Superior temporal gyrus (tissue), 1 donor: ENCODE measurements around the gene IFFO2.

Source experiments
- DNase-seq: peaks from one replicate; pipeline ENCODE4 v3.0.0-alpha.2; 2016; ENCODE audit errors: extremely low spot score

Gene IFFO2

GRCh38 chr1:18972531-18972930, 16.1 kb upstream of the IFFO2 start:
- peak; percentile 28 for DNase-seq

GRCh38 chr1:18970762-18971161, 14.3 kb upstream of the IFFO2 start:
- no peak for DNase-seq

GRCh38 chr1:18970358-18970757, 13.9 kb upstream of the IFFO2 start:
- DNase-seq, result no peak

GRCh38 chr1:18967066-18967690, 10.7 kb upstream of the IFFO2 start:
- DNase-seq, result no peak

GRCh38 chr1:18965206-18966173, 9.0 kb upstream of the IFFO2 start:
- no peak for DNase-seq

GRCh38 chr1:18963968-18964367, 7.5 kb upstream of the IFFO2 start:
- DNase-seq, result no peak

GRCh38 chr1:18962855-18963737, 6.6 kb upstream of the IFFO2 start:
- DNase-seq, result no peak

GRCh38 chr1:18962121-18962721, 5.7 kb upstream of the IFFO2 start:
- DNase-seq, result no peak

GRCh38 chr1:18960821-18961220, 4.3 kb upstream of the IFFO2 start:
- DNase-seq, result no peak

- no peak for DNase-seq
Observed at GRCh38 chr1:18960409-18960808, 3.9 kb upstream of the IFFO2 start.

- DNase-seq, result no peak
Observed at GRCh38 chr1:18959591-18959990, 3.1 kb upstream of the IFFO2 start.

GRCh38 chr1:18957532-18958300, 1.2 kb upstream of the IFFO2 start:
- no peak for DNase-seq

- no peak for DNase-seq
Observed at GRCh38 chr1:18957136-18957521, 653 bp upstream of the IFFO2 start.

GRCh38 chr1:18955441-18956192, 859 bp downstream of the IFFO2 start:
- DNase-seq, result no peak

GRCh38 chr1:18955131-18955440, 1.4 kb downstream of the IFFO2 start:
- DNase-seq, result no peak

- DNase-seq, result no peak
Observed at GRCh38 chr1:18954270-18955071, 2.0 kb downstream of the IFFO2 start.

GRCh38 chr1:18953731-18954231, 2.7 kb downstream of the IFFO2 start:
- no peak for DNase-seq

GRCh38 chr1:18951818-18952391, 4.6 kb downstream of the IFFO2 start:
- no peak for DNase-seq

GRCh38 chr1:18951416-18951815, 5.1 kb downstream of the IFFO2 start:
- no peak for DNase-seq
